Esophagus squamous epithelium (tissue), 4 donors: ENCODE measurements around the gene ADD1.

Source experiments
- POLR2A ChIP-seq, 4 donors: fragments of 450-650 bp; IDR thresholded peaks; one replicate each; pipeline ENCODE4 v1.6.1; 2017; ENCODE audit warnings: antibody characterized with exemption in 4 of 4, mild to moderate bottlenecking in 4 of 4, moderate library complexity in 3 of 4
- TF ChIP-seq, protein P1 (sequence below), 6 experiments: fragments of 450-650 bp in 4 of 6; fragments of 200-600 bp in 2 of 6; sonication (generic) in 2 of 6; IDR thresholded peaks; one replicate each; pipeline ENCODE4 v1.5.1; 2016 to 2019; ENCODE audit warnings: antibody characterized with exemption in 6 of 6, mild to moderate bottlenecking in 4 of 6, moderate library complexity in 4 of 6

DNA sequence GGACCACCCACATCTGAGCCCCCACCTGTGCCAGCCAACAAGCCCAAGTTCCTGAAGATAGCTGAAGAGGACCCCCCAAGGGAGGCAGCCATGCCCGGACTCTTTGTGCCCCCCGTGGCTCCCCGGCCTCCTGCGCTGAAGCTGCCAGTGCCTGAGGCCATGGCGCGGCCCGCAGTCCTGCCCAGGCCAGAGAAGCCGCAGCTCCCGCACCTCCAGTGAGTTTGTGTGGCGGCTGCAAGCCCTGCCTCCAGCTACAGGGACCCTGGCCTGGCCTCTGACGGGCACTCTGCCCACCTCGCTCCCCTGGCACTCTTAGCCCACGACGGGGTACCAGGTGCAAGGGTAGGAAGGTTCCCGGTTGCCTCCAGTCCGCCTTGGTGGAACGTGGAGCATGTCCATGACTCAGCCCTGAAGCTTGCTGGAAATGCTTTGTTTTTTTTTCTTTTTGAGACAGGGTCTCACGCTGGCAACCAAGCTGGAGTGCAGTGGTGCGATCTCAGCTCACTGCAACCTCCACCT is 13.7 kb upstream of the ADD1 start:
- TF ChIP-seq, protein P1, sequence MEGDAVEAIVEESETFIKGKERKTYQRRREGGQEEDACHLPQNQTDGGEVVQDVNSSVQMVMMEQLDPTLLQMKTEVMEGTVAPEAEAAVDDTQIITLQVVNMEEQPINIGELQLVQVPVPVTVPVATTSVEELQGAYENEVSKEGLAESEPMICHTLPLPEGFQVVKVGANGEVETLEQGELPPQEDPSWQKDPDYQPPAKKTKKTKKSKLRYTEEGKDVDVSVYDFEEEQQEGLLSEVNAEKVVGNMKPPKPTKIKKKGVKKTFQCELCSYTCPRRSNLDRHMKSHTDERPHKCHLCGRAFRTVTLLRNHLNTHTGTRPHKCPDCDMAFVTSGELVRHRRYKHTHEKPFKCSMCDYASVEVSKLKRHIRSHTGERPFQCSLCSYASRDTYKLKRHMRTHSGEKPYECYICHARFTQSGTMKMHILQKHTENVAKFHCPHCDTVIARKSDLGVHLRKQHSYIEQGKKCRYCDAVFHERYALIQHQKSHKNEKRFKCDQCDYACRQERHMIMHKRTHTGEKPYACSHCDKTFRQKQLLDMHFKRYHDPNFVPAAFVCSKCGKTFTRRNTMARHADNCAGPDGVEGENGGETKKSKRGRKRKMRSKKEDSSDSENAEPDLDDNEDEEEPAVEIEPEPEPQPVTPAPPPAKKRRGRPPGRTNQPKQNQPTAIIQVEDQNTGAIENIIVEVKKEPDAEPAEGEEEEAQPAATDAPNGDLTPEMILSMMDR (IDR thresholded peaks at IDR 0.05), result no peak
- no peak for TF ChIP-seq POLR2A (IDR thresholded peaks at IDR 0.05)
